HCT116 (cell line): Measurements from ENCODE around the gene ZNF681. TPM values are rescaled to one million over a fixed set of nuclear protein-coding genes. Genes with fewer than 3 reads are reported as not detected.

ENCODE experiments used
- ATAC-seq: fragments of 200-7000 bp; cut with Tn5 transposase; 2 replicates; pipeline ENCODE4 v1.9.1; 2020; ENCODE audit warnings: mild to moderate bottlenecking, moderate library complexity
- BruUV-seq: library from RNA; stranded (reverse); fragments of 400-500 nt; replicated peaks from 2 replicates; lab custom pipeline; 2021; lab: Mats Ljungman, UMichigan
- CTCF ChIA-PET: fragments of 300-600 bp; sonication (Branson Sonifier 250); formaldehyde crosslinking; loops from one replicate; lab custom pipeline; 2021; ENCODE audit warnings: antibody characterized with exemption; lab: Charles Lee
- POLR2A ChIA-PET: fragments of 300-600, 350-600 bp; sonication (Branson Sonifier 250); formaldehyde crosslinking; loops from one replicate; lab custom pipeline; 2021; ENCODE audit warnings: antibody characterized with exemption; lab: Charles Lee
- RAD21 ChIA-PET, 2 experiments: fragments of 300-600 bp; sonication (Branson Sonifier 250); formaldehyde crosslinking; loops; one replicate each; lab custom pipeline; 2023; ENCODE audit warnings: low total read pairs in 2 of 2; ENCODE audit not compliant: uncharacterized antibody in 2 of 2, unreplicated experiment in 2 of 2, low non-redundant PET in 1 of 2; lab: Charles Lee
- DNase-seq: peaks from one replicate; pipeline ENCODE4 v3.0.0-alpha.2; 2010; ENCODE audit warnings: low read depth, low spot score
- H2AFZ ChIP-seq: fragments of 200-600 bp; shearing (Covaris generic), sonication (generic); 2 replicates; pipeline ENCODE4 v1.6.1; 2017; ENCODE audit warnings: low read depth, mixed run types, mixed read lengths, antibody characterized with exemption, low read length; ENCODE audit not compliant: poor library complexity, severe bottlenecking
- H3K27ac ChIP-seq: 2 replicates; pipeline ENCODE4 v1.5.1; 2012; ENCODE audit warnings: low read depth, low read length
- H3K27me3 ChIP-seq: fragments of 200-600 bp; sonication (generic); 2 replicates; pipeline ENCODE4 v1.6.1; 2016; ENCODE audit warnings: mixed run types, low read length, mixed read lengths; ENCODE audit not compliant: insufficient read depth
- H3K36me3 ChIP-seq, 2 experiments: fragments of 200-500 bp in 1 of 2; fragments of 200-600 bp in 1 of 2; sonication (Bioruptor generic) in 1 of 2; sonication (generic) in 1 of 2; 2 replicates each; pipeline versions ENCODE4 v1.5.1 to v1.6.1; 2014 to 2016; ENCODE audit warnings: low read length in 2 of 2, inconsistent platforms in 1 of 2, mixed read lengths in 1 of 2, mixed run types in 1 of 2; ENCODE audit not compliant: insufficient read depth in 2 of 2, control insufficient read depth in 1 of 2
- H3K4me1 ChIP-seq, 2 experiments: fragments of 200-600 bp in 1 of 2; sonication (generic) in 1 of 2; 2 replicates each; pipeline versions ENCODE4 v1.5.1 to v1.6.1; 2012 to 2017; ENCODE audit warnings: low read length in 2 of 2, inconsistent platforms in 1 of 2, mild to moderate bottlenecking in 1 of 2, mixed read lengths in 1 of 2, mixed run types in 1 of 2, moderate library complexity in 1 of 2; ENCODE audit not compliant: insufficient read depth in 2 of 2, control insufficient read depth in 1 of 2
- H3K4me2 ChIP-seq: fragments of 200-600 bp; sonication (generic); 2 replicates; pipeline ENCODE4 v1.6.1; 2017; ENCODE audit warnings: mixed run types, low read length, mixed read lengths
- H3K4me3 ChIP-seq, 2 experiments: fragments of 200-600 bp in 1 of 2; sonication (generic) in 1 of 2; replicated peaks in 1 of 2; 2 replicates each; pipeline ENCODE4 v1.5.1; 2011 to 2016; ENCODE audit warnings: low read length in 2 of 2, control low read depth in 1 of 2, low read depth in 1 of 2, mild to moderate bottlenecking in 1 of 2, mixed read lengths in 1 of 2, mixed run types in 1 of 2
- H3K79me2 ChIP-seq: fragments of 200-600 bp; sonication (generic); 2 replicates; pipeline ENCODE4 v1.6.1; 2017; ENCODE audit warnings: mild to moderate bottlenecking, mixed run types, low read length, moderate library complexity, mixed read lengths; ENCODE audit not compliant: insufficient read depth
- H3K9ac ChIP-seq: fragments of 200-600 bp; sonication (generic); 2 replicates; pipeline ENCODE4 v1.6.1; 2016; ENCODE audit warnings: low read length, mixed read lengths
- H3K9me2 ChIP-seq: fragments of 200-600 bp; sonication (generic), shearing (Covaris generic); 2 replicates; pipeline ENCODE4 v1.6.1; 2017; ENCODE audit warnings: mixed run types, mild to moderate bottlenecking, moderate library complexity; ENCODE audit not compliant: insufficient read depth
- H3K9me3 ChIP-seq, 2 experiments: fragments of 200-500 bp in 1 of 2; fragments of 200-600 bp in 1 of 2; sonication (Bioruptor generic) in 1 of 2; sonication (generic) in 1 of 2; 2 replicates each; pipeline ENCODE4 v1.6.1; 2014 to 2017; ENCODE audit warnings: low read length in 2 of 2, mixed read lengths in 2 of 2, inconsistent platforms in 1 of 2, low read depth in 1 of 2, mild to moderate bottlenecking in 1 of 2, mixed run types in 1 of 2, moderate library complexity in 1 of 2; ENCODE audit not compliant: control insufficient read depth in 1 of 2, insufficient read depth in 1 of 2
- H4K20me1 ChIP-seq: fragments of 200-600 bp; sonication (generic), shearing (Covaris generic); 2 replicates; pipeline ENCODE4 v1.6.1; 2017; ENCODE audit warnings: mixed run types, mild to moderate bottlenecking, moderate library complexity; ENCODE audit not compliant: insufficient read depth
- CBX3 ChIP-seq: IDR thresholded peaks from 2 replicates; pipeline ENCODE4 v1.6.1; 2012; ENCODE audit warnings: low read depth
- CEBPB ChIP-seq: IDR thresholded peaks from 2 replicates; pipeline ENCODE4 v1.6.1; 2012; ENCODE audit warnings: low read depth
- EGR1 ChIP-seq: IDR thresholded peaks from 2 replicates; pipeline ENCODE4 v1.6.1; 2012; ENCODE audit warnings: low read depth
- ELF1 ChIP-seq: IDR thresholded peaks from 2 replicates; pipeline ENCODE4 v1.6.1; 2012; ENCODE audit warnings: low read depth, borderline replicate concordance
- EZH2 ChIP-seq: fragments of 200-600 bp; sonication (generic); IDR thresholded peaks from 2 replicates; pipeline ENCODE4 v1.6.1; 2017; ENCODE audit warnings: antibody characterized with exemption, mixed run types
- EZH2phosphoT487 ChIP-seq: fragments of 200-600 bp; IDR thresholded peaks from 2 replicates; pipeline ENCODE4 v1.6.1; 2018; ENCODE audit warnings: antibody characterized with exemption, borderline replicate concordance
- FOSL1 ChIP-seq: IDR thresholded peaks from 2 replicates; pipeline ENCODE4 v1.6.1; 2012; ENCODE audit warnings: low read depth
- JUND ChIP-seq: IDR thresholded peaks from 2 replicates; pipeline ENCODE4 v1.6.1; 2012
- POLR2A ChIP-seq: IDR thresholded peaks from 2 replicates; pipeline ENCODE4 v1.7.0; 2011; ENCODE audit warnings: borderline replicate concordance; ENCODE audit not compliant: insufficient read depth, insufficient read length; ENCODE audit errors: extremely low read depth
- POLR2AphosphoS5 ChIP-seq: IDR thresholded peaks from 2 replicates; pipeline ENCODE4 v1.6.1; 2011; ENCODE audit warnings: mild to moderate bottlenecking, low read depth, low read length, moderate library complexity
- RAD21 ChIP-seq: IDR thresholded peaks from 2 replicates; pipeline ENCODE4 v1.6.1; 2012; ENCODE audit warnings: low read depth, mild to moderate bottlenecking
- SIN3A ChIP-seq: IDR thresholded peaks from 2 replicates; pipeline ENCODE4 v1.6.1; 2012; ENCODE audit warnings: low read depth
- SP1 ChIP-seq: IDR thresholded peaks from 2 replicates; pipeline ENCODE4 v1.6.1; 2012; ENCODE audit warnings: low read depth
- ZFX ChIP-seq: fragments of 450-650 bp; IDR thresholded peaks from 2 replicates; pipeline ENCODE4 v1.6.1; 2017
- ZNF274 ChIP-seq: fragments of 200-500 bp; sonication (Bioruptor generic); IDR thresholded peaks from 2 replicates; pipeline ENCODE4 v1.6.1; 2014; ENCODE audit warnings: mild to moderate bottlenecking, low read depth, low read length, inconsistent platforms
- intact Hi-C: fragments of 100-400 bp; cut with micrococcal nuclease; formaldehyde crosslinking; loops from 2 replicates; pipeline ENCODE4 v1.10.0; 2022
- total RNA-seq: library from RNA; stranded (reverse); gene quantifications from one replicate; pipeline ENCODE4 v1.2.1, GENCODE V29; 2021; ENCODE audit not compliant: unreplicated experiment
- TF ChIP-seq, protein P1 (sequence below), 3 experiments: fragments of 200-600 bp in 1 of 3; sonication (generic) in 1 of 3; IDR thresholded peaks in 2 of 3; conservative IDR thresholded peaks in 1 of 3; 2 replicates each; pipeline ENCODE4 v1.5.1; 2012 to 2017; ENCODE audit warnings: low read depth in 2 of 3, low read length in 2 of 3, antibody characterized with exemption in 1 of 3, borderline replicate concordance in 1 of 3, control low read depth in 1 of 3, mild to moderate bottlenecking in 1 of 3, mixed read lengths in 1 of 3, mixed run types in 1 of 3, moderate library complexity in 1 of 3; ENCODE audit not compliant: insufficient read depth in 1 of 3
- TF ChIP-seq, protein P2 (sequence below): IDR thresholded peaks from 2 replicates; pipeline ENCODE4 v1.6.1; 2011; ENCODE audit warnings: mild to moderate bottlenecking, low read length, moderate library complexity; ENCODE audit not compliant: insufficient replicate concordance; ENCODE audit errors: extremely low read depth
- TF ChIP-seq, protein P3 (sequence below): IDR thresholded peaks from 2 replicates; pipeline ENCODE4 v1.6.1; 2012
- TF ChIP-seq, protein P4 (sequence below): IDR thresholded peaks from 2 replicates; pipeline ENCODE4 v1.6.1; 2012; ENCODE audit warnings: low read depth
- TF ChIP-seq, protein P5 (sequence below): IDR thresholded peaks from 2 replicates; pipeline ENCODE4 v1.6.1; 2012

ZNF681 gene
- total RNA-seq, 1 experiment from 2014 or later, result not detected

DNA sequence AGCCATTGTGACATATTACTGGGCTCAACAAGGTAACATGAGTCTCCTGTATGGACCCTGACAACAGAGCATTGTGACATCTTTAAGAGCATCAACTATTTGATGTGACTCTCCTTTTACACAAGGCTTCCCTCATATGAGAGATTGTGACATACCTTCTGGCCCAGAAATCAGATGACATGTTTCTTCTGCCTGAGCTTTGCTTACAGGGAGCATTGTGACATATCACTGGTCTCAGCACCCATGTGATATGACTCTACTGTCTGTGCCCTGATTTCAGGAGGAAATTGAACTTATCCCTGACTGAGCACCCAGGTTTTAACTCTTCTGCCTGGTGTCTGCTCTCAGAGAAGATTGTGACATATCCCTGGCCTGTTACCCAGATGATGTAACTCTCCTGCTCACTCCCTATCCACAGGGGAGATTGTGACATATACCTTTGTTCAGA is 15.9 kb upstream of the ZNF681 start:
- H2AFZ ChIP-seq, result no peak overlapping the region
- peaks cover 0 to 29% of the 10 kb centered on the region in 2 experiments; a peak in 2 of 4 replicates for H3K9me3 ChIP-seq
- no peaks in the 10 kb centered on the region for H3K79me2 ChIP-seq
- BruUV-seq, result no TSS peak
- ChIA-PET POLR2A (no interaction called here), RAD21 (no interaction called here), CTCF (no interaction called here)
- DNase-seq, result no peak
- intact Hi-C loops, result no loop called here
- H3K27me3 ChIP-seq, result no peaks in the 10 kb centered on the region
- H3K4me1 ChIP-seq, result no peaks in the 10 kb centered on the region
- H3K4me2 ChIP-seq, result no peak overlapping the region
- H3K9me2 ChIP-seq, result no peaks in the 10 kb centered on the region
- ATAC-seq, result no peak
- no peaks in the 10 kb centered on the region for H4K20me1 ChIP-seq
- H3K36me3 ChIP-seq, result no peaks in the 10 kb centered on the region
- TF ChIP-seq POLR2AphosphoS5, result no peak
- no peak for TF ChIP-seq ELF1
- no peak for TF ChIP-seq RAD21
- no peak for TF ChIP-seq FOSL1
- TF ChIP-seq POLR2A, result no peak
- TF ChIP-seq ZNF274, result no peak
- TF ChIP-seq, protein P1, sequence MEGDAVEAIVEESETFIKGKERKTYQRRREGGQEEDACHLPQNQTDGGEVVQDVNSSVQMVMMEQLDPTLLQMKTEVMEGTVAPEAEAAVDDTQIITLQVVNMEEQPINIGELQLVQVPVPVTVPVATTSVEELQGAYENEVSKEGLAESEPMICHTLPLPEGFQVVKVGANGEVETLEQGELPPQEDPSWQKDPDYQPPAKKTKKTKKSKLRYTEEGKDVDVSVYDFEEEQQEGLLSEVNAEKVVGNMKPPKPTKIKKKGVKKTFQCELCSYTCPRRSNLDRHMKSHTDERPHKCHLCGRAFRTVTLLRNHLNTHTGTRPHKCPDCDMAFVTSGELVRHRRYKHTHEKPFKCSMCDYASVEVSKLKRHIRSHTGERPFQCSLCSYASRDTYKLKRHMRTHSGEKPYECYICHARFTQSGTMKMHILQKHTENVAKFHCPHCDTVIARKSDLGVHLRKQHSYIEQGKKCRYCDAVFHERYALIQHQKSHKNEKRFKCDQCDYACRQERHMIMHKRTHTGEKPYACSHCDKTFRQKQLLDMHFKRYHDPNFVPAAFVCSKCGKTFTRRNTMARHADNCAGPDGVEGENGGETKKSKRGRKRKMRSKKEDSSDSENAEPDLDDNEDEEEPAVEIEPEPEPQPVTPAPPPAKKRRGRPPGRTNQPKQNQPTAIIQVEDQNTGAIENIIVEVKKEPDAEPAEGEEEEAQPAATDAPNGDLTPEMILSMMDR (IDR thresholded peaks at IDR 0.05 in 2 of 3, conservative IDR thresholded peaks at IDR 0.05 in 1 of 3; ENCODE audit: borderline replicate concordance in 1 of 3, insufficient read depth in 1 of 3, low read depth in 2 of 3, low read length in 2 of 3), result no peak
- TF ChIP-seq, protein P2, sequence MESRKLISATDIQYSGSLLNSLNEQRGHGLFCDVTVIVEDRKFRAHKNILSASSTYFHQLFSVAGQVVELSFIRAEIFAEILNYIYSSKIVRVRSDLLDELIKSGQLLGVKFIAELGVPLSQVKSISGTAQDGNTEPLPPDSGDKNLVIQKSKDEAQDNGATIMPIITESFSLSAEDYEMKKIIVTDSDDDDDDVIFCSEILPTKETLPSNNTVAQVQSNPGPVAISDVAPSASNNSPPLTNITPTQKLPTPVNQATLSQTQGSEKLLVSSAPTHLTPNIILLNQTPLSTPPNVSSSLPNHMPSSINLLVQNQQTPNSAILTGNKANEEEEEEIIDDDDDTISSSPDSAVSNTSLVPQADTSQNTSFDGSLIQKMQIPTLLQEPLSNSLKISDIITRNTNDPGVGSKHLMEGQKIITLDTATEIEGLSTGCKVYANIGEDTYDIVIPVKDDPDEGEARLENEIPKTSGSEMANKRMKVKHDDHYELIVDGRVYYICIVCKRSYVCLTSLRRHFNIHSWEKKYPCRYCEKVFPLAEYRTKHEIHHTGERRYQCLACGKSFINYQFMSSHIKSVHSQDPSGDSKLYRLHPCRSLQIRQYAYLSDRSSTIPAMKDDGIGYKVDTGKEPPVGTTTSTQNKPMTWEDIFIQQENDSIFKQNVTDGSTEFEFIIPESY, result no peak
- TF ChIP-seq ZFX, result no peak
- TF ChIP-seq JUND, result no peak
- TF ChIP-seq, protein P3, sequence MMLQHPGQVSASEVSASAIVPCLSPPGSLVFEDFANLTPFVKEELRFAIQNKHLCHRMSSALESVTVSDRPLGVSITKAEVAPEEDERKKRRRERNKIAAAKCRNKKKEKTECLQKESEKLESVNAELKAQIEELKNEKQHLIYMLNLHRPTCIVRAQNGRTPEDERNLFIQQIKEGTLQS, result no peak
- no peak for TF ChIP-seq EZH2phosphoT487
- TF ChIP-seq SP1, result no peak
- no peak for TF ChIP-seq CBX3
- TF ChIP-seq, protein P4, sequence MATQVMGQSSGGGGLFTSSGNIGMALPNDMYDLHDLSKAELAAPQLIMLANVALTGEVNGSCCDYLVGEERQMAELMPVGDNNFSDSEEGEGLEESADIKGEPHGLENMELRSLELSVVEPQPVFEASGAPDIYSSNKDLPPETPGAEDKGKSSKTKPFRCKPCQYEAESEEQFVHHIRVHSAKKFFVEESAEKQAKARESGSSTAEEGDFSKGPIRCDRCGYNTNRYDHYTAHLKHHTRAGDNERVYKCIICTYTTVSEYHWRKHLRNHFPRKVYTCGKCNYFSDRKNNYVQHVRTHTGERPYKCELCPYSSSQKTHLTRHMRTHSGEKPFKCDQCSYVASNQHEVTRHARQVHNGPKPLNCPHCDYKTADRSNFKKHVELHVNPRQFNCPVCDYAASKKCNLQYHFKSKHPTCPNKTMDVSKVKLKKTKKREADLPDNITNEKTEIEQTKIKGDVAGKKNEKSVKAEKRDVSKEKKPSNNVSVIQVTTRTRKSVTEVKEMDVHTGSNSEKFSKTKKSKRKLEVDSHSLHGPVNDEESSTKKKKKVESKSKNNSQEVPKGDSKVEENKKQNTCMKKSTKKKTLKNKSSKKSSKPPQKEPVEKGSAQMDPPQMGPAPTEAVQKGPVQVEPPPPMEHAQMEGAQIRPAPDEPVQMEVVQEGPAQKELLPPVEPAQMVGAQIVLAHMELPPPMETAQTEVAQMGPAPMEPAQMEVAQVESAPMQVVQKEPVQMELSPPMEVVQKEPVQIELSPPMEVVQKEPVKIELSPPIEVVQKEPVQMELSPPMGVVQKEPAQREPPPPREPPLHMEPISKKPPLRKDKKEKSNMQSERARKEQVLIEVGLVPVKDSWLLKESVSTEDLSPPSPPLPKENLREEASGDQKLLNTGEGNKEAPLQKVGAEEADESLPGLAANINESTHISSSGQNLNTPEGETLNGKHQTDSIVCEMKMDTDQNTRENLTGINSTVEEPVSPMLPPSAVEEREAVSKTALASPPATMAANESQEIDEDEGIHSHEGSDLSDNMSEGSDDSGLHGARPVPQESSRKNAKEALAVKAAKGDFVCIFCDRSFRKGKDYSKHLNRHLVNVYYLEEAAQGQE, result no peak
- TF ChIP-seq, protein P5, sequence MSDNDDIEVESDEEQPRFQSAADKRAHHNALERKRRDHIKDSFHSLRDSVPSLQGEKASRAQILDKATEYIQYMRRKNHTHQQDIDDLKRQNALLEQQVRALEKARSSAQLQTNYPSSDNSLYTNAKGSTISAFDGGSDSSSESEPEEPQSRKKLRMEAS, result no peak
- TF ChIP-seq SIN3A, result no peak
- no peak for TF ChIP-seq CEBPB
- TF ChIP-seq EZH2, result no peak
- TF ChIP-seq EGR1, result no peak
- no peak overlapping the region for H3K9ac ChIP-seq
- no peak overlapping the region for H3K27ac ChIP-seq
- H3K4me3 ChIP-seq, result no peak overlapping the region
